ENCODE results near the gene IFNA17. TPM values are rescaled to one million over a fixed set of nuclear protein-coding genes. Genes with fewer than 3 reads are reported as not detected.
"Not testable (repeated sequence)": the region's sequence is repeated elsewhere in the genome, so short reads cannot be mapped to it uniquely, and the experiment has no call there.

The IFNA17 gene
- total RNA-seq, 2 donors from 2014 or later = not detected

DNA sequence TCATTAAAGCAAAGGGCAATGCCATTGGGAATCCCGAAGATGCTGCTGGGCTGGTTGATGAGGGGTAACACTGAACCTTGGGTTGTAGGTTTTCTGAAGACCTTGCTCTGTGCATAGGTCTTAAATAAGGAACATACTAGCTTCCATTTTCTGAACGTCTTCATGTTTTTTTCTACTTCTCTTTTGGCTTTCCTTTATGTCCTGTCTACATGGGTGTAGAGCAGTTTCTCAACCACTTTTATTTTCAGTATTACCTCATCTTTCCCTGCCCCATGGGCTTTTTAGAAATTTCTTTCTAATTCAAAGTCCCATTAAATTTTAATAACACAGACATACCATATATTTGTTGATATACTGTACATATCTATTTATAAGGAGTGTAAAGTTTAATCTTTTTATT lies 11.9 kb upstream of the IFNA17 start, which contains the start of gene IFNA14:
Gene IFNA14, minus strand, starts transcription at position 95 of the 400 bp plus-strand sequence. Its CDS starts 70 bp downstream, at position 25.
- Histone ChIP-seq H3K27me3 (replicated peaks; ENCODE audit: insufficient read depth) (no peaks in the 10 kb centered on the region), H3K27ac (no peak within 1 kb of the TSS), H3K9me3 (no peaks in the 10 kb centered on the region), H3K4me1 (ENCODE audit: control insufficient read depth in 1 of 2, low read depth in 2 of 2) (no peaks in the 10 kb centered on the region), H3K4me3 (no peak within 1 kb of the TSS), H3K36me3 (no peaks in the 10 kb centered on the region)
- DNase-seq (ENCODE audit: low spot score) (no peak), ATAC-seq (ENCODE audit: insufficient number of reproducible peaks, low FRiP score, low read depth) (no peak)
- no peak for TF ChIP-seq CTCF (IDR thresholded peaks at IDR 0.05)

- ATAC-seq (ENCODE audit: insufficient number of reproducible peaks, low FRiP score, low read depth); H3K27me3 ChIP-seq (replicated peaks; ENCODE audit: insufficient read depth); H3K36me3 ChIP-seq: not testable (repeated sequence)
Observed at GRCh38 chr9:21236360-21236714, 8.3 kb upstream of the IFNA17 start.

GRCh38 chr9:21235468-21236359 lies 7.7 kb upstream of the IFNA17 start:
- not testable (repeated sequence) for ATAC-seq (ENCODE audit: insufficient number of reproducible peaks, low FRiP score, low read depth); DNase-seq (ENCODE audit: low spot score); H3K27me3 ChIP-seq (replicated peaks; ENCODE audit: insufficient read depth); H3K9me3 ChIP-seq; H3K36me3 ChIP-seq; H3K27ac ChIP-seq; H3K4me1 ChIP-seq (ENCODE audit: control insufficient read depth in 1 of 2, low read depth in 2 of 2); H3K4me3 ChIP-seq

More at GRCh38 chr9:21236360-21236714, 8.3 kb upstream of the IFNA17 start:
- not testable (repeated sequence) for H3K27ac ChIP-seq; H3K9me3 ChIP-seq; H3K4me3 ChIP-seq; DNase-seq (ENCODE audit: low spot score); H3K4me1 ChIP-seq (ENCODE audit: control insufficient read depth in 1 of 2, low read depth in 2 of 2)

DNA sequence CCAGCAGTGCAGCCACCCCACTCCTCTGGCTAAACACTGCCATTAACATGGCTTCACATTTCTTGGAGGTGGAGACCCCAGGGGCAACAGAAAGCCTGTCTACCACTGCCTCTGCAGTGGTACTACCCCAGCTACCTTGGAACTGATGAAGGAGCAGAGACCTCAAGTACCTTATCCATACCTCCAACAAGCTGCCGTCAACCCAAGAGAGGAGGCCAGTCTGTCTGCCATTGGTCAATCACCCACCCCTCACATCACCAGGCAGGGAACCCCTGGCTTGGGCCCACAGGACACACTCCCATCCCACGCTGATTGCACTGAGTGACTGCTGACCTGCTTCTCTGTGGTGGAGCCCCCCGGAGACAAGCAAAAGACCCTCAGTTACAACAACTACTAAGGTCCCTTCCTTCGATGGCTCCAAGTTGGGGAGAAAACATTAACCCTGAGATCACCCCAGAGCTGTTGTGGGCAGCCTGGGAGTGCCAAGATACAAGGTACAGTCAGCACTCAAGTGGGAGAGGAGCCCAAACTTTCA lies 6.2 kb upstream of the IFNA17 start:
- DNase-seq (ENCODE audit: low spot score) (no peak), ATAC-seq (ENCODE audit: insufficient number of reproducible peaks, low FRiP score, low read depth) (no peak)
- TF ChIP-seq CTCF (IDR thresholded peaks at IDR 0.05) = no peak
- no peaks in the 10 kb centered on the region for H3K36me3 ChIP-seq
- no peak overlapping the region for H3K4me3 ChIP-seq
- H3K9me3 ChIP-seq = no peaks in the 10 kb centered on the region
- no peaks in the 10 kb centered on the region for H3K27me3 ChIP-seq (replicated peaks; ENCODE audit: insufficient read depth)
- H3K27ac ChIP-seq = no peak overlapping the region
- H3K4me1 ChIP-seq (ENCODE audit: control insufficient read depth in 1 of 2, low read depth in 2 of 2) = no peaks in the 10 kb centered on the region

DNA sequence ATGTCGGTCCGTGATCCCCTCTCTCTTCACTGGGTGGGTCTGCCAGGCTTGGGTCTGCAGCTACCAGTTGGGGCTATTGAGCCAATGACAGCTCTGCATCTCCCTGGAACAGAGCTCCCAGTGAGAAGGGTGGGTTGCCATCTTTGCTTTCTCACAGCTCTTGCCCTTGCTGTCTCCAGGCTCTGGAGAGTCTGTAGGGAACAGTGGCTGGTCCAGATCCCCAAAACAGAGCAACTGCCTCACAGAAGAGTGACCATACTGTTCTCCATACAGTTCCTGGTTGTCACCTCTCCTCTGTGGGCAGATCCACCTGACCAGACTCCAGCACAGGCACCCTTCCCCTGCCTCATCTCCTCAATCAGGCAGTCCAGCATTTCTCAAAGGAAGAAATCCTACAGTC lies 5.2 kb upstream of the IFNA17 start:
- DNase-seq (ENCODE audit: low spot score) (no peak), ATAC-seq (ENCODE audit: insufficient number of reproducible peaks, low FRiP score, low read depth) (no peak)
- Histone ChIP-seq H3K27ac (no peak overlapping the region), H3K27me3 (replicated peaks; ENCODE audit: insufficient read depth) (no peaks in the 10 kb centered on the region), H3K4me1 (ENCODE audit: control insufficient read depth in 1 of 2, low read depth in 2 of 2) (no peaks in the 10 kb centered on the region), H3K9me3 (no peaks in the 10 kb centered on the region), H3K36me3 (no peaks in the 10 kb centered on the region), H3K4me3 (no peak overlapping the region)
- no peak for TF ChIP-seq CTCF (IDR thresholded peaks at IDR 0.05)

- not testable (repeated sequence) for H3K27ac ChIP-seq; H3K4me3 ChIP-seq; H3K4me1 ChIP-seq (ENCODE audit: control insufficient read depth in 1 of 2, low read depth in 2 of 2); H3K9me3 ChIP-seq; DNase-seq (ENCODE audit: low spot score); H3K27me3 ChIP-seq (replicated peaks; ENCODE audit: insufficient read depth); H3K36me3 ChIP-seq; ATAC-seq (ENCODE audit: insufficient number of reproducible peaks, low FRiP score, low read depth)
Observed at GRCh38 chr9:21217211-21217610, 10.8 kb downstream of the IFNA17 start, which contains the start of gene IFNA16. Gene IFNA16 (minus strand): TSS chr9:21217311. CDS start chr9:21217305, 6 bp downstream.

- H3K4me1 ChIP-seq (ENCODE audit: control insufficient read depth in 1 of 2, low read depth in 2 of 2); H3K36me3 ChIP-seq; H3K27ac ChIP-seq; H3K9me3 ChIP-seq; H3K4me3 ChIP-seq; ATAC-seq (ENCODE audit: insufficient number of reproducible peaks, low FRiP score, low read depth); H3K27me3 ChIP-seq (replicated peaks; ENCODE audit: insufficient read depth); DNase-seq (ENCODE audit: low spot score): not testable (repeated sequence)
Observed at GRCh38 chr9:21213411-21214326, 14.4 kb downstream of the IFNA17 start.

- not testable (repeated sequence) for DNase-seq (ENCODE audit: low spot score); H3K36me3 ChIP-seq; H3K27ac ChIP-seq; H3K4me3 ChIP-seq; ATAC-seq (ENCODE audit: insufficient number of reproducible peaks, low FRiP score, low read depth); H3K9me3 ChIP-seq; H3K27me3 ChIP-seq (replicated peaks; ENCODE audit: insufficient read depth); H3K4me1 ChIP-seq (ENCODE audit: control insufficient read depth in 1 of 2, low read depth in 2 of 2)
Observed at GRCh38 chr9:21212160-21212559, 15.9 kb downstream of the IFNA17 start.

GRCh38 chr9:21210782-21211181 lies 17.2 kb downstream of the IFNA17 start:
- not testable (repeated sequence) for H3K4me3 ChIP-seq; H3K4me1 ChIP-seq (ENCODE audit: control insufficient read depth in 1 of 2, low read depth in 2 of 2); H3K27me3 ChIP-seq (replicated peaks; ENCODE audit: insufficient read depth); H3K9me3 ChIP-seq; H3K36me3 ChIP-seq; DNase-seq (ENCODE audit: low spot score); H3K27ac ChIP-seq; ATAC-seq (ENCODE audit: insufficient number of reproducible peaks, low FRiP score, low read depth)
